Measurements from ENCODE around the gene TMEM53. TPM values are rescaled to one million over a fixed set of nuclear protein-coding genes. Genes with fewer than 3 reads are reported as not detected.

TMEM53 gene
- total RNA-seq, 2 donors from 2014 or later, result 6.2 to 7.6 TPM

DNA sequence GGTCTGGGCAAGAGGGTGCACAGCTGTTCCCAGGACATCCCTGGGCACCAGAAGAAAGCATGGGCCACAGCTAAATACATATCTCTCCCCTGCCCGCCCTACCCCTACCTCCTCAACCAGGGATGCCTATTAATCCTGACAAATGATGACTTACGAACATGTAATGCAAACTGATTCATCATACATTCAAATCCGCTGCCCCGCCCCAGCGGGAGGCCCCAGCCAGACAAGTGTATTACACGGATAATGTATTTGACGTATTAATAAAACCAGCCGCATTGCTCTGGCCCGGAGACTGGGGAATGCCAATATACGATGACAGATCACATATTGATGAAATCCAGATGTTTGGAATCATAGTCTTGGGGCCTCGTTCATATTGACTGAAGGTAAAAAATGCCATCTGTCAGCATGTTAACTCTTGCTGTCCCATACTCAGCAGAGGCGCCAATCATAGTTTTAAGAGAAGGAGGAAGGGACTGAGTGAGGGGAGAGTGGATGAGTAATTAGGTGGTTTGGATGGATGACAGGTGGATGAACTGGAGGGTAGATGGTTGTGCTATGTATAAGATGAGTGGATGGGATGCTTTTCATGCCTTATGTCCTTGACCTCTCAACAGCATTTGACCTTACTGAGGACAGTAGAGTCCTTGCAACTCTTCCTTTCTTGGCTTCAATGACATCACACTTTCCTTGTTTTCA, 68.2 kb downstream of the TMEM53 start:
- ATAC-seq (no peak), DNase-seq (no peak)
- Histone ChIP-seq H3K27ac (no peak overlapping the region), H3K36me3 (replicated peaks in 1 of 2; ENCODE audit: insufficient read depth in 1 of 2, low read depth in 2 of 2) (no peaks in the 10 kb centered on the region), H3K4me1 (peaks cover 30% of the 10 kb centered on the region), H3K4me3 (no peak overlapping the region), H3K27me3 (no peaks in the 10 kb centered on the region), H3K9me3 (no peaks in the 10 kb centered on the region)
- intact Hi-C loops (cut with DNase I), result no loop called here
- TF ChIP-seq, protein P1, sequence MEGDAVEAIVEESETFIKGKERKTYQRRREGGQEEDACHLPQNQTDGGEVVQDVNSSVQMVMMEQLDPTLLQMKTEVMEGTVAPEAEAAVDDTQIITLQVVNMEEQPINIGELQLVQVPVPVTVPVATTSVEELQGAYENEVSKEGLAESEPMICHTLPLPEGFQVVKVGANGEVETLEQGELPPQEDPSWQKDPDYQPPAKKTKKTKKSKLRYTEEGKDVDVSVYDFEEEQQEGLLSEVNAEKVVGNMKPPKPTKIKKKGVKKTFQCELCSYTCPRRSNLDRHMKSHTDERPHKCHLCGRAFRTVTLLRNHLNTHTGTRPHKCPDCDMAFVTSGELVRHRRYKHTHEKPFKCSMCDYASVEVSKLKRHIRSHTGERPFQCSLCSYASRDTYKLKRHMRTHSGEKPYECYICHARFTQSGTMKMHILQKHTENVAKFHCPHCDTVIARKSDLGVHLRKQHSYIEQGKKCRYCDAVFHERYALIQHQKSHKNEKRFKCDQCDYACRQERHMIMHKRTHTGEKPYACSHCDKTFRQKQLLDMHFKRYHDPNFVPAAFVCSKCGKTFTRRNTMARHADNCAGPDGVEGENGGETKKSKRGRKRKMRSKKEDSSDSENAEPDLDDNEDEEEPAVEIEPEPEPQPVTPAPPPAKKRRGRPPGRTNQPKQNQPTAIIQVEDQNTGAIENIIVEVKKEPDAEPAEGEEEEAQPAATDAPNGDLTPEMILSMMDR (IDR thresholded peaks at IDR 0.05), result no peak
- no peak for TF ChIP-seq POLR2A (IDR thresholded peaks at IDR 0.05)
- 82 to 88% methylated on average over 12 of the region's 12 CpGs for WGBS, 2 donors

DNA sequence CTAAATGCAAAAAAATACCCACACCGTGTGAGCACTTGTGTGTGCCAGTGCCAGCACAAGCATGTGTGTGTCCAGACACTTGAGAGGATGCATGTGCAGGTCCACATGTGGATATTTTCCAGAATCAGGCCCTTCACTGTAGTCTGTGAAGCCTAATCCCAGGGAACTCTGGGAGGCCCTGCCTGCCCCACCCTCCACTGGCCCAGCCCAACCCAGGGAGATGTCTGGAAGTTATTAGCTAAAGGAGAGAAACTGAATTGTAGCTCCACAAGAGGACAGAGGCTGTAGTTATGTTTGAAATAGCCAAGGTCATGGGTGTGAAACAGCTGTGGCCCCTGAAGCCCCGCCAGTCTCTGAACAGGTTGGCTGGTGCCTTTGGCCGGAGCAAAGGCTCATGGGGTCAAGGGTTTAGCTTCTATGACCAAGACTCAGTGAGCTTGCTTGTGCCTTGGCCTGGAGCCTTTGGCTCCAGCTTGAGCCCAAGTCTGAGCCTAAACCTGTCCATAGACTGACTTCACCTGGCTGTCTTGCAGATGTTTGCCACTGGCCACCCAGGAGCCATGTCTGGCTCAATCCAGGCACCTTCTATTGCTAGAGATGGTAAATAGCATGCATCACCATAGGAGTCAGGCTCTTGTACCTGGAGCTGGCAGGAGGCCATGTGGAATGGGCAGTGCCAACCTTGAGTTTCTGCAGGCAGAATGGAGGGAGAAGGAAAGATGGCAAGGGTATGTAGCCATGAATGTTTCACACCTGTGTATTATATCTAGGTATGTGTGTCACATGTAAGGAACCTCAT, 69.9 kb downstream of the TMEM53 start:
- Histone ChIP-seq H3K9me3 (no peaks in the 10 kb centered on the region), H3K36me3 (replicated peaks in 1 of 2; ENCODE audit: insufficient read depth in 1 of 2, low read depth in 2 of 2) (no peaks in the 10 kb centered on the region), H3K4me3 (no peak overlapping the region), H3K27ac (peak overlapping the region; percentile 48 to 65 (median 53)), H3K4me1 (peaks cover 30% of the 10 kb centered on the region), H3K27me3 (no peaks in the 10 kb centered on the region)
- intact Hi-C loops (cut with DNase I), result no loop called here
- 34 to 37% methylated on average over 3 of the region's 3 CpGs for WGBS, 2 donors
- peak; percentile 34 to 72 (median 60) for DNase-seq
- no peak for TF ChIP-seq POLR2A (IDR thresholded peaks at IDR 0.05)
- TF ChIP-seq, protein P1 (IDR thresholded peaks at IDR 0.05), result no peak
- peak; percentile 31 for ATAC-seq

DNA sequence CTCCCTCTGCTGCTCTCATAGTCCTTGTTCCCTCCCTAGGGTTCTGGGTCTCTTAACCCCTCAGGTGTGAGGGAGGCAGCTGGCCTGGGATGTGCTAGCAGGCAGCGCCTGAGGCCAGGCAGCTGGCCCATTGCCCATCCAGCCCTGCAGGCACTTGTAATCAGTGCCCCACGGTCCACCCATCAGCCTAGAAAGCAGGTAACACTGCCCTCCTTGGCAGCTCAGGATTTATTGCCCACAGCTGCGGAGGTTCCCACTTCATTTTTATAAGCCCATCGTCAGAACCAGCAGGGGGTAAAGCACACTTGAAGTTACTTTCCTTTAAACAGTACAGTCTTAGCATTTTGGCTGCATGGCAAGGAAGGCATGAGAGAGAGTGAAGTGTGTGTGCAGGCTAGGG, 70.6 kb downstream of the TMEM53 start:
- peak overlapping the region; percentile 48 to 65 (median 53) for H3K27ac ChIP-seq
- 10 to 15% methylated on average over 3 to 4 of the region's 4 CpGs for WGBS, 2 donors

More for the DNA sequence above, 70.6 kb downstream of the TMEM53 start:
- H3K36me3 ChIP-seq (replicated peaks in 1 of 2; ENCODE audit: insufficient read depth in 1 of 2, low read depth in 2 of 2), result no peaks in the 10 kb centered on the region
- TF ChIP-seq, protein P1 (IDR thresholded peaks at IDR 0.05), result peak in 4 of 7 experiments; percentile 14 to 26 (median 17)
- no peak for TF ChIP-seq POLR2A (IDR thresholded peaks at IDR 0.05)
- H3K27me3 ChIP-seq, result no peaks in the 10 kb centered on the region
- peak; percentile 74 to 92 (median 88) for DNase-seq
- intact Hi-C loops (cut with DNase I), result no loop called here
- peaks cover 30% of the 10 kb centered on the region for H3K4me1 ChIP-seq
- peak; percentile 78 for ATAC-seq
- no peaks in the 10 kb centered on the region for H3K9me3 ChIP-seq
- H3K4me3 ChIP-seq, result no peak overlapping the region

Small RNA genes lying within 50 kb of the gene (small RNA-seq; reads per million reads assigned to genes)
- 0.89 reads per million, percentile 31 among the genes with 10 or more reads in this experiment for gene RNU5F-1

Other genes starting within 250 kb of the TMEM53 start
- gene ARMH1, start 233 bp upstream of the TMEM53 start, total RNA-seq, result 1 to 10 TPM in 1 of 2 donors, not detected in 1; 1.0 TPM
- not detected for gene RNU5D-1, start 56.7 kb upstream of the TMEM53 start, total RNA-seq
- gene KIF2C, start 65.4 kb upstream of the TMEM53 start, total RNA-seq, result not detected
- 1,000 to 10,000 TPM; 1,064 to 1,413 TPM for gene RPS8, start 101.1 kb upstream of the TMEM53 start, total RNA-seq
- gene BEST4, start 113.7 kb upstream of the TMEM53 start, total RNA-seq, result under 1 TPM in 1 of 2 donors, not detected in 1; 0.26 TPM
- 10 to 100 TPM; 20.8 to 29.7 TPM for gene PLK3, start 125.9 kb upstream of the TMEM53 start, total RNA-seq
- 1 to 10 TPM in 1 of 2 donors, not detected in 1; 2.9 TPM for gene DYNLT4, start 132.9 kb upstream of the TMEM53 start, total RNA-seq
- gene BTBD19, start 134.0 kb upstream of the TMEM53 start, total RNA-seq, result 1 to 10 TPM; 5.7 to 9.9 TPM
- under 1 TPM; 0.26 to 0.99 TPM for gene PTCH2, start 168.8 kb upstream of the TMEM53 start, total RNA-seq